Measurements from ENCODE around the gene PLEKHD1.
A peak's percentile ranks its signal among the peaks of the same experiment; 100 is the strongest.
"Not testable (repeated sequence)": the region's sequence is repeated elsewhere in the genome, so short reads cannot be mapped to it uniquely, and the experiment has no call there.

The PLEKHD1 gene

DNA sequence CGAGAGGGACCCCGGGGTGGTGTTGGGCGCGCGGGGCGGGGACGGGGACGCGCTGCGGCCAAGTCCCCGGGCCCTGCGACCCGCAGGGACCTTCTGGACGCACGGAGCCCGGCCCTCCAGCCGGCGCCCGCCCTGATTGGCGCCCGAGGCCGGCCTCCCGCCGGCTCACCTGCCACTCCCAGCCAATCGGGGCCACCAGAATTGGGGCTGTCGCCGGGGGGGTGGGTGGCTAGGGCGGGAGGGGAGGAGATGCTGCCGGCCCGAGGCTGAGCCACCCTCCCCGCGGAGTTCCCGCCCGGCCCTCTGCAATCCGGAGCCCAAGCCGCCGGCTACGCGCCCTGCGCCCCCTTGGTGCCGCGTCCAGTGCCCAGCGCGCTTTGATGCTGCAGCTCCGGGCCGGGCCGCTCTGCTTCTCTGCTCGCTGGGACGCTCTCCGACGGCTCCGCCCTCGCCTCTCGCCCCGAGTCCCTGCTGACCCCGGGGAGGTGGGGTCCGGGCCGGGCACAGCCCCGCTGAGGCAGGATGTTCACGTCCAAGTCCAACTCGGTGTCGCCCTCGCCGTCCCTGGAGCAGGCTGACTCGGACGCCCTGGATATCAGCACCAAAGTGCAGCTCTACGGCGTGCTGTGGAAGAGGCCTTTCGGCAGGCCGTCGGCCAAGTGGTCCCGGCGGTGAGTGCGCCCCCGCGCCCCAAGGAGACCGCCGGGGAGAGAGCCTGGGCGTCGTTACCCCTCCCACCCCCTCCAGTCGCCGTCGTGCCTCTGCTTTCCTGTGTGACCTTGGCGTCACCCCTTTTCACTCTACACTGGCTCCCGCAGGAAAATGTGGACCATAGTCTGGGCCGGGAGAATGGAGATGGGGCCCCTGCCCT, at the start of gene PLEKHD1:
Gene PLEKHD1, plus strand, starts transcription at position 285 of the 871 bp plus-strand sequence. Its CDS starts 238 bp downstream, at position 523.
- no peak for DNase-seq

DNA sequence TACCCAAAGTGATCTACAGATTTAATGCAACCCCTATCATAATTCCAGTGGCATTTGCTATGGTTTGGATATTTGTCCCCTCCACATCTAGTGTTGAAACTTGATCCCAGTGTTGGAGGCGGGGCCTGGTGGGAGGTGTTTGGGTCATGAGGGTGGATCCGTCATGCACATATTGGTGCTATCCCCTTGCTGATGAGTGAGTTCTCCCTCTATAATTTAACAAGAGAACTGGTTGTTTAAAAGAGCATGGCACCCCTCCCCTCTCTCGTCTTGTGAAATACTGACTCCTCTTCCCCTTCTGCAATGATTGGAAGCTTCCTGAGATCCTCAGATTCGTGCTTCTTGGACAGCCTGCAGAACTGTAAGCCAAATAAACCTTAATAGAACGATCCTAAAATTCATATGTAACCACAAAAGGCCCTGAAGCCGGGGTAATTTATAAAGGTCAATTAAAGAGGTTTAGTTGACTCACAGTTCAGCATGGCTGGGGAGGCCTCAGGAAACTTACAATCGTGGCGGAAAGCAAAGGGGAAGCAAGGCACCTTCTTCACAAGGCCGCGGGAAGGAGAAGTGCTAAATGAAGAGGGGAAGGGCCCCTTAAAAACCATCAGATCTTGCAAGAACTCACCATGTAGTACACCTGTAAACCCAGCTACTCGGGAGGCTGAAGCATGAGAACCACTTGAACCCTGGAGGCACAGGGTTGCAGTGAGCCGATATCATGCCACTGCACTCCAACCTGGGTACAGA, 44.8 kb upstream of the PLEKHD1 start:
- no peak for DNase-seq

DNA sequence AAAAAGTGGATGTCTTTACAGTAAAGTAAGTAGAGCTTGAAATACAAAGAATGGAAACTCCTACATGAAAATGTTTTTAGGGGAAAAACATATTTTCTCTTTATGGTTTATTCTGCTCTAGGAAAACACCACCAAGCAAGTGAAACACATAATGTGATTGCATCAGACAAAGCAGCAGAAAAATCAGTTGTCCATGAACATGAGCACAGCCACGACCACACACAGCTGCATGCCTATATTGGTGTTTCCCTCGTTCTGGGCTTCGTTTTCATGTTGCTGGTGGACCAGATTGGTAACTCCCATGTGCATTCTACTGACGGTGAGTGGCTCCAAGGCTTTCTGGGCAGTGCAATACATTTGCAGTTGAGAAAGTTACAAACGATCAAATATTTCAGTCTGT, 42.6 kb upstream of the PLEKHD1 start:
- no peak for DNase-seq

GRCh38 chr14:69443296-69443805, 41.2 kb upstream of the PLEKHD1 start:
- no peak for DNase-seq

DNA sequence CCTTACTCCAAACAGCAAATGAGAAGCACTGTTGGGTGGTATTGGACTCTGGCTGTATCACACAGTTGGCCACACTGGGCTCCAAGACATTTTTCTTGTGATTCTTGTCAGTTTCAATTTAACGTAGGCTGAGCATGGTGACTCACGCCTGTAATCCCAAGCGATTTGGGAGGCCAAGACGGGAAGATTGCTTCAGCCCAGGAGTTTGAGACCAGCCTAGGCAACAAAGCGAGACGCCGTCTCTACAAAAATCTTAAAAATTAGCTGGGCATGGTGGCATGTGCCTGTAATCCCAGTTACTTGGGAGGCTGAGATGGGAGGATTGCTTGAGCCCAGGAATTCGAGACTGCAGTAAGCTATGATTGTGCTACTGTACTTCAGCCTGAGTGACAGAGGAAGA, 35.3 kb upstream of the PLEKHD1 start:
- DNase-seq, result no peak

GRCh38 chr14:69451941-69452340, 32.6 kb upstream of the PLEKHD1 start:
- no peak for DNase-seq

DNA sequence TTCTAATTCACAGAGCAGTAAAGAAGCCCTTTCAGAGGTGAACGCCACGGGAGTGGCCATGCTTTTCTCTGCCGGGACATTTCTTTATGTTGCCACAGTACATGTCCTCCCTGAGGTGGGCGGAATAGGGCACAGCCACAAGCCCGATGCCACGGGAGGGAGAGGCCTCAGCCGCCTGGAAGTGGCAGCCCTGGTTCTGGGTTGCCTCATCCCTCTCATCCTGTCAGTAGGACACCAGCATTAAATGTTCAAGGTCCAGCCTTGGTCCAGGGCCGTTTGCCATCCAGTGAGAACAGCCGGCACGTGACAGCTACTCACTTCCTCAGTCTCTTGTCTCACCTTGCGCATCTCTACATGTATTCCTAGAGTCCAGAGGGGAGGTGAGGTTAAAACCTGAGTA, 26.2 kb upstream of the PLEKHD1 start:
- DNase-seq, result no peak

- no peak for DNase-seq
These were observed 25.4 kb upstream of the PLEKHD1 start for GRCh38 chr14:69459122-69459521.

GRCh38 chr14:69460093-69460701, 24.3 kb upstream of the PLEKHD1 start:
- peak; percentile 22 for DNase-seq

DNA sequence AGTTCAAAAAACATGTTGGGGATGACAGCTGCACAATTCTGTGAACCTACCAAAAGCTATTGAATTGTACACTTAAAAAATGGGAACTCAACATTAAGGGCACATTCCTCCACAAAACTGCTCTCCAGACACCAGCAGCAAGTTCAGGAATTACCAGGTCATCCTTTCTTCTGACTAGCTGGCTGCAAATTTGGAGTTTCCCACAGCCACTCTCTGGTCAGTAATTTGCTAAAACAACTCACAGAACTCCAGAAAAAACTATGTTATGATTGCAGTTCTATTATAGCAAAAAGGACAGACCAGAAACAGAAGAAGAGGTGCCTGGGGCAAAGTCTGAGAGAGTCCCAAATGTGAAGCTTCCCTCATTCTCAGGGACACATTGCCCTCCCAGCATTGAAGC, 20.1 kb upstream of the PLEKHD1 start:
- no peak for DNase-seq

- DNase-seq, result no peak
These were observed 19.7 kb upstream of the PLEKHD1 start for GRCh38 chr14:69464829-69465228.

DNA sequence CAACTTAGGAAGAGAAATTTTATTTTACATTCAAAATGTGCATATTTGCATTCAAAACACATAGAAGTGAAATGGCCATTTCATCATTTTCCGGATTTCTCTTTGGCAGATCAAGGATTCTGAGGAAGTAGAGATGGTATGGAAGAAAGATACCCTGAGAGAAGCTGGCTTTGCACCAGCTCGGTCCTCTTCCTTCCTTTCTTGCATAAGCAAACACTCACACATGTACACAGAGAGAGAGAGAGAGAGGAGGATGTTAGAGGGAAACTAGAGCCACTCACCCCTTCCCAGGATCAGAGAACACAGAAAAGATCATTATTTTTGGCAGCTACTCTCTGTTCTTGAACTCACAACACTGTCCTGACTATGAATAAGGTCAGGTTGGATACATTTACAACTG, 15.6 kb upstream of the PLEKHD1 start:
- DNase-seq, result no peak

DNA sequence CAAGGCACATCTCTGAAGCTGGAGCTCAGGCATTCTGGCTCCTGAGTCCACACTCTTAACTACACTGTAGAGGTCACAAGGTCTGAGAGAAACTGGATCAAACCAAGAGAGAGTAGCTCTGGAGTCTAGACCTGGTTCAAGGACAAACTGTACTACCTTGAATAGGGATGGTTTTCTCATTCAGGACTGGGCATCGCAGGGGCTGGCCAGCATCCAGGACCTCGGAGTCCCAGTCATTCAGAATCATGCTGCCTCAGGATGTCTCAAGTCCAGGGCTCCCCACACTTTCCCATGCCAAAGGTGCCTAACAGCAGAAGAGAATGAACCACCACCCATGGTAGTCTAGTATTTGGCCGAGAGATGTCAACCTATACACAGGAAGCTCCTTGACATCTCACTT, 13.1 kb upstream of the PLEKHD1 start:
- no peak for DNase-seq

GRCh38 chr14:69471916-69472315, 12.6 kb upstream of the PLEKHD1 start:
- DNase-seq, result no peak

DNA sequence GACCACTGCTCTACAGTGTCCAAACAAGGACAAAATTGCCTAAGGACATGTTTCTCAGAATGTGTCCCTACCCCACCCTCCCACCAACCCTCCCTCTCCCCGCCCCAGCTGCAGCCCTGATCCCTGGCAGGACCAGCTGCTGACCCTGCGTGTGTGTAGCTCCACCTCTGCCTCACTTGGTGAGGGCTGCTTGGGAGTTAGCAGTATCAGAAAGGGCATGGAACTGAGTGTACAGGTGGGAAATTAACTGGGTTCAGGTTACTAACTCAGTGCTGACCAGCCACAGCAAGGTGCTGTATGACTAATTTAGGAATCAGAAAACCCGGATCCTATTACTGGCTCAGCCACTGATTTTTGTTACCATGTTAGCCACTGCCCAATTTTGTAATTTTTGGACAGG, 11.3 kb upstream of the PLEKHD1 start:
- DNase-seq, result no peak

GRCh38 chr14:69473946-69474345, 10.6 kb upstream of the PLEKHD1 start:
- no peak for DNase-seq

DNA sequence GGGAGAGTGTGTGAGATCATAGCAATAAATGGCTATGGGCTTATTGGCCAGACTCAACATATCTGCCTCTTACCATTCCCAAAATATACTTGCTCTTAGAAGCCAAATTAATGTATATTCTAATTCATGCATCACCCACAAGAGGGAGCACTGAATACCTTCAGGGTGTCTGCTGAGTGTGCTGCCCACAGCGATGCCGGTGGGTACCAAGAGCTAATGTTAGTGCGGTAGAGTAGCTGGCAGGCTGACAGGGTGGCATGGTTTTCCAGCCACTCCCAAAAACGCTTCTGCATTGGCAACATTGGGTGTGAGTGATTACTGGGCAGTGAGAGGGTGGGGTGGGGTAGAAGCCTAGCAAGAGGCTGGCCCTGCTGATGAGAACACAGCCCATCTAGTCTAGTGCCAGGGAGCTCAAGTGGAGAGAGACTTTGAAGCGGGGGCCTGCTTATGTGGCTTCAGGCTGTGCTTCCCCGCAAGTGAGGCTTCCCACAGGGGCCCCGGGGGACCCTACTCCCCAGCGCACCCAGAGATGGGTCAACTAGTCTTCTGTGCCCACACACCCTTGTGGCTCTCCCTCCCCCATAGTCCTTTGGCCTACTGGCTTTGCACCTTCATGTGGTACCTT, 9.2 kb upstream of the PLEKHD1 start:
- DNase-seq, result no peak

DNA sequence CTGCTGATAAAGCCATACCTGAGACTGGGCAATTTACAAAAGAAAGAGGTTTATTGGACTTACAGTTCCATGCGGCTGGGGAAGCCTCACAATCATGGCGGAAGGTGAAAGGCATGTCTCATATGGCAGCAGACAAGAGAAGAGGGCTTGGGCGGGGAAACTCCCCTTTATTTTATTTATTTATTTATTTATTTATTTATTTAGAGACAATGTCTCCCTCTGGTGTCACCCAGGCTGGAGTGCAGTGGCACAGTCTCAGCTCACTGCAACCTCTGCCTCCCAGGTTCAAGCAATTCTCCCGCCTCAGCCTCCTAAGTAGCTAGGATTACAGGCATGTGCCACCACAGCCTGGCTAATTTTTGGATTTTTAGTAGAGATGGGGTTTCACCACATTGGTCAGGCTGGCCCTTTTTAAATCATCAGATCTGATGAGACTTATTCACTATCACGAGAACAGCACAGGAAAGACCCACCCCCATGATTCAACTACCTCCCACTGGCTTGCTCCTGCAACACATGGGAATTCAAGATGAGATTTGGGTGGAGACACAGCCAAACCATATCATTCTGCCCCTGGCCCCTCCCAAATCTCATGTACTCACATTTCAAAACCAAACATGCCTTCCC, 7.6 kb upstream of the PLEKHD1 start:
- DNase-seq, result not testable (repeated sequence)

- DNase-seq, result not testable (repeated sequence)
These were observed 6.5 kb upstream of the PLEKHD1 start for GRCh38 chr14:69478055-69478454.

GRCh38 chr14:69479696-69480095, 4.8 kb upstream of the PLEKHD1 start:
- no peak for DNase-seq

GRCh38 chr14:69480136-69480535, 4.4 kb upstream of the PLEKHD1 start:
- no peak for DNase-seq

- no peak for DNase-seq
These were observed 2.5 kb upstream of the PLEKHD1 start for GRCh38 chr14:69481815-69482568.
